ENCODE measurements around the gene FNIP1.
"Not testable (repeated sequence)": the region's sequence is repeated elsewhere in the genome, so short reads cannot be mapped to it uniquely, and the experiment has no call there.

Gene FNIP1

GRCh38 chr5:131595088-131596033 lies 201.5 kb downstream of the FNIP1 start:
- DNase-seq = no peak

GRCh38 chr5:131593921-131594320 lies 202.9 kb downstream of the FNIP1 start:
- no peak for DNase-seq

DNA sequence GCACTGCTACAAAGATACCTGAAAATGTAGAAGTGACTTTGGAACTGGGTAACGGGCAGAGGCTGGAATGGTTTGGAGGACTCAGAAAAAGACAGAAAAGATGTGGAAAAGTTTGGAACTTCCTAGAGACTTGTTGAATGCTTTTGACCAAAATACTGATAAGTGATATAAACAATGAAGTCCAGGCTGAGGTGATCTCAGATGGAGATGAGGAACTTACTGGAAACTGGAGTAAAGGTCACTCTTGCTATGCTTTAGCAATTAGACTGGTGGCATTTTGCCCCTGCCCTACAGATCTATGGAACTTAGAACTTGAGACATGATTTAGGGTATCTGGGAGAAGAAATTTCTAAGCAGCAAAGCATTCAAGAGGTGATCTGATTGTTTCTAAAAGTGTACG lies 203.4 kb downstream of the FNIP1 start:
- not testable (repeated sequence) for DNase-seq
